GM12878 (cell line): ENCODE results near the gene RNF112. TPM values are rescaled to one million over a fixed set of nuclear protein-coding genes. Genes with fewer than 3 reads are reported as not detected.

ENCODE experiments used
- ATAC-seq: fragments of 200-7000 bp; cut with Tn5 transposase; 3 replicates; pipeline ENCODE4 v1.9.1; 2020; ENCODE audit warnings: mild to moderate bottlenecking, moderate library complexity
- BruUV-seq: library from RNA; stranded (reverse); fragments of 400-500 nt; replicated peaks from 2 replicates; lab custom pipeline; 2021; lab: Mats Ljungman, UMichigan
- CTCF ChIA-PET: fragments of 300-600 bp; sonication (Branson Sonifier 250); formaldehyde crosslinking; extraction: SDS; loops from one replicate; lab custom pipeline; 2021; ENCODE audit warnings: inconsistent platforms; lab: Yijun Ruan, JAX
- POLR2A ChIA-PET: fragments of 350-600 bp; formaldehyde crosslinking; extraction: SDS; loops from one replicate; lab custom pipeline; 2021; ENCODE audit warnings: inconsistent platforms; lab: Charles Lee
- RAD21 ChIA-PET: fragments of 300-600 bp; sonication (Branson Sonifier 250); formaldehyde crosslinking; loops from one replicate; lab custom pipeline; 2023; ENCODE audit warnings: antibody characterized with exemption; ENCODE audit not compliant: unreplicated experiment; lab: Charles Lee
- SMC1A ChIA-PET: fragments of 300-600 bp; sonication (Branson Sonifier 250); formaldehyde crosslinking; loops from one replicate; lab custom pipeline; 2023; ENCODE audit not compliant: unreplicated experiment, uncharacterized antibody; lab: Charles Lee
- DNase-seq: peaks from one replicate; pipeline ENCODE4 v3.0.0-alpha.2; 2011; ENCODE audit warnings: low read depth, low spot score
- FAIRE-seq: peaks from 3 replicates; lab custom pipeline; 2011; peaks lifted over from hg19 to GRCh38; lab: Jason Lieb, UNC
- H2AFZ ChIP-seq: 2 replicates; pipeline ENCODE4 v1.6.0; 2011; ENCODE audit warnings: low read depth, low read length, control low read depth; ENCODE audit not compliant: control insufficient read depth
- H3K27ac ChIP-seq: 2 replicates; pipeline ENCODE4 v1.5.1; 2011; ENCODE audit warnings: control low read depth; ENCODE audit not compliant: control insufficient read depth, insufficient read depth
- H3K27me3 ChIP-seq, 2 experiments: replicated peaks in 1 of 2; 2 replicates each; pipeline versions ENCODE4 v1.6.0 to v1.6.1; 2011; ENCODE audit warnings: low read length in 1 of 2; ENCODE audit not compliant: control insufficient read depth in 2 of 2, insufficient read depth in 2 of 2
- H3K36me3 ChIP-seq, 2 experiments: 2 replicates each; pipeline ENCODE4 v1.5.1; 2011; ENCODE audit warnings: low read length in 1 of 2; ENCODE audit not compliant: control insufficient read depth in 2 of 2, insufficient read depth in 2 of 2
- H3K4me1 ChIP-seq: 2 replicates; pipeline ENCODE4 v1.6.1; 2011; ENCODE audit warnings: mild to moderate bottlenecking, low read length, moderate library complexity, mixed read lengths; ENCODE audit not compliant: control insufficient read depth, insufficient read depth
- H3K4me2 ChIP-seq: 2 replicates; pipeline ENCODE4 v1.6.0; 2011; ENCODE audit warnings: control low read depth; ENCODE audit not compliant: control insufficient read depth, insufficient read depth
- H3K4me3 ChIP-seq: fragments of 200-600 bp; sonication (generic); 2 replicates; pipeline ENCODE4 v1.5.1; 2016
- H3K79me2 ChIP-seq: 2 replicates; pipeline ENCODE4 v1.6.0; 2011; ENCODE audit warnings: low read length; ENCODE audit not compliant: control insufficient read depth, insufficient read depth
- H3K9ac ChIP-seq: 2 replicates; pipeline ENCODE4 v1.8.0; 2011; ENCODE audit warnings: low read length, control low read depth, mixed read lengths; ENCODE audit not compliant: control insufficient read depth, insufficient read depth
- H3K9me3 ChIP-seq: replicated peaks from 3 replicates; pipeline ENCODE4 v1.5.1; 2011; ENCODE audit warnings: mild to moderate bottlenecking, low read length; ENCODE audit not compliant: control insufficient read depth, insufficient read depth
- H4K20me1 ChIP-seq: 2 replicates; pipeline ENCODE4 v1.6.0; 2011; ENCODE audit not compliant: control insufficient read depth, insufficient read depth
- RAD51 ChIP-seq: fragments of 450-650 bp; IDR thresholded peaks from 2 replicates; pipeline ENCODE4 v1.6.1; 2016; ENCODE audit warnings: moderate library complexity, mild to moderate bottlenecking, inconsistent platforms
- ZSCAN29 ChIP-seq: fragments of 450-650 bp; IDR thresholded peaks from 2 replicates; pipeline ENCODE4 v1.6.1; 2017; ENCODE audit warnings: mild to moderate bottlenecking, moderate library complexity
- WGBS: methylation state at CpG from one replicate; pipeline ENCODE4 v1.1.6; 2016; ENCODE audit warnings: low lambda C conversion rate; ENCODE audit not compliant: insufficient replicate concordance, insufficient coverage; ENCODE audit errors: missing lambda C conversion rate; 5-methylcytosine and 5-hydroxymethylcytosine counted together
- in situ Hi-C: fragments of 300-500 bp; cut with MboI; formaldehyde crosslinking; loops from 9 replicates; pipeline ENCODE4 v1.14.3; 2018; ENCODE audit warnings: mixed read lengths
- intact Hi-C: fragments of 100-400 bp; cut with micrococcal nuclease; formaldehyde crosslinking; loops from one replicate; pipeline ENCODE4 v1.14.2; 2022; ENCODE audit not compliant: unreplicated experiment
- polyA plus RNA-seq, 11 experiments: library from polyadenylated mRNA; depleted of rRNA in 4 of 11; unstranded in 6 of 11; stranded (reverse) in 5 of 11; fragments of >200 nt; fragmentation: Nextera tagmentation in 4 of 11; fragmentation: Illumina TruSeq in 1 of 11; extraction: Ambion mirVana in 4 of 11; extraction: Trizol in 1 of 11; gene quantifications; 1 replicate in 1 of 11; 2 replicates in 10 of 11; pipeline versions ENCODE4 v1.2.1 to v1.2.3, GENCODE V29; 2011 to 2016; ENCODE audit warnings: inconsistent platforms in 2 of 11, missing spikeins in 2 of 11, low read depth in 1 of 11
- small RNA-seq: library from RNA; depleted of rRNA; stranded (forward); fragments of <200 nt; gene quantifications from one replicate; pipeline ENCODE3, GENCODE V24; 2014
- total RNA-seq, 4 experiments: library from RNA; depleted of rRNA in 3 of 4; stranded (reverse); fragments of >200 nt in 3 of 4; fragmentation: Illumina TruSeq in 1 of 4; extraction: Trizol in 1 of 4; gene quantifications; 2 replicates each; pipeline versions ENCODE4 v1.2.1 to v1.2.3, GENCODE V29; 2013 to 2021

The RNF112 gene
- total and polyA plus RNA-seq, 10 of the 15 experiments (the other 5 are each of a cell fraction or from before 2014, with no cell fraction given) = not detected

GRCh38 chr17:19464031-19465026, 53.3 kb downstream of the RNF112 start:
- TF ChIP-seq ZSCAN29 (no peak), RAD51 (peak; percentile 67; the same call in 1 of the 2 replicates)
- Histone ChIP-seq H3K4me3 (no peak overlapping the region), H3K79me2 (no peaks in the 10 kb centered on the region), H3K4me1 (peaks cover 17% of the 10 kb centered on the region), H3K27ac (0 out of 2 replicates have a peak overlapping the region, but pooled peaks have one; percentile 11), H2AFZ (no peak overlapping the region), H3K9me3 (no peaks in the 10 kb centered on the region), H3K4me2 (no peak overlapping the region), H4K20me1 (no peaks in the 10 kb centered on the region), H3K27me3 (no peaks in the 10 kb centered on the region), H3K36me3 (no peaks in the 10 kb centered on the region), H3K9ac (no peak overlapping the region)
- no peak for ATAC-seq
- RAD21 ChIA-PET = no interaction called here
- SMC1A ChIA-PET = no interaction called here
- no peak for DNase-seq
- CTCF ChIA-PET = interaction anchor here (0.7 to 1.6 kb wide), 4 partner anchors 39 to 183 kb away, joined by 3 to 5 read pairs (median 4); partner anchors contain the start of gene B9D1
- POLR2A ChIA-PET = interaction anchor here (0.6 kb wide), 1 partner anchor 196 kb away, joined by 5 read pairs; no protein-coding TSS in a partner anchor
- in situ Hi-C loops = no loop called here
- WGBS = 71% methylated on average over 14 of the region's 14 CpGs
- intact Hi-C loops = loop anchor here (5.0 kb wide), 1 partner anchor 87 kb away; the partner anchor contains the start of gene MAPK7
- FAIRE-seq = no peak
- no TSS peak for BruUV-seq

Small RNA genes lying within 50 kb of the gene (small RNA-seq; reads per million reads assigned to genes)
- gene RF00537 = not detected

Other genes with a start within 250 kb of the RNF112 start
- gene EPN2, start 173.9 kb upstream of the RNF112 start, total RNA-seq (2014; rRNA removed) = 2.1 and 2.7 TPM in 2 replicates
- 1.8 and 3.2 TPM in 2 replicates for gene EPN2, start 173.9 kb upstream of the RNF112 start, total RNA-seq (2014; rRNA removed; fragmentation: Illumina TruSeq; extraction: Trizol)
- 4.8 and 5.0 TPM in 2 replicates for gene EPN2, start 173.9 kb upstream of the RNF112 start, total RNA-seq (2021)
- gene EPN2, start 173.9 kb upstream of the RNF112 start, polyA plus RNA-seq (2011; rRNA removed) = 4.7 and 5.7 TPM in 2 replicates
- 3.3 and 4.8 TPM in 2 replicates for gene EPN2, start 173.9 kb upstream of the RNF112 start, polyA plus RNA-seq (2014; fragmentation: Illumina TruSeq; extraction: Trizol)
- under 1 TPM; 0.26 to 0.62 TPM for gene EPN2, start 173.9 kb upstream of the RNF112 start, polyA plus RNA-seq (2014; fragmentation: Nextera tagmentation; extraction: Ambion mirVana)
- 5.2 and 5.9 TPM in 2 replicates for gene EPN2, start 173.9 kb upstream of the RNF112 start, polyA plus RNA-seq (2014; rRNA removed)
- gene EPN2, start 173.9 kb upstream of the RNF112 start, polyA plus RNA-seq (2016; fragmentation: Nextera tagmentation; extraction: Ambion mirVana) = 1 to 10 TPM; 5.6 to 8.4 TPM
- 8.3 and 9.4 TPM in 2 replicates for gene B9D1, start 48.5 kb upstream of the RNF112 start, total RNA-seq (2014; rRNA removed)
- gene B9D1, start 48.5 kb upstream of the RNF112 start, total RNA-seq (2014; rRNA removed; fragmentation: Illumina TruSeq; extraction: Trizol) = 4.5 and 5.9 TPM in 2 replicates
- 8.1 and 9.5 TPM in 2 replicates for gene B9D1, start 48.5 kb upstream of the RNF112 start, total RNA-seq (2021)
- gene B9D1, start 48.5 kb upstream of the RNF112 start, polyA plus RNA-seq (2011; rRNA removed) = 5.0 and 10.4 TPM in 2 replicates
- 4.9 and 8.7 TPM in 2 replicates for gene B9D1, start 48.5 kb upstream of the RNF112 start, polyA plus RNA-seq (2014; fragmentation: Illumina TruSeq; extraction: Trizol)
- gene B9D1, start 48.5 kb upstream of the RNF112 start, polyA plus RNA-seq (2014; fragmentation: Nextera tagmentation; extraction: Ambion mirVana) = 10 to 100 TPM in 1 of 2 experiments, 1 to 10 TPM in 1; 8.2 to 10.2 TPM
- 11.8 and 14.9 TPM in 2 replicates for gene B9D1, start 48.5 kb upstream of the RNF112 start, polyA plus RNA-seq (2014; rRNA removed)
- gene B9D1, start 48.5 kb upstream of the RNF112 start, polyA plus RNA-seq (2016; fragmentation: Nextera tagmentation; extraction: Ambion mirVana) = 10 to 100 TPM; 16.4 to 18.3 TPM
- 2.1 and 3.7 TPM in 2 replicates for gene MAPK7, start 32.7 kb upstream of the RNF112 start, total RNA-seq (2014; rRNA removed)
- 2.1 and 2.7 TPM in 2 replicates for gene MAPK7, start 32.7 kb upstream of the RNF112 start, total RNA-seq (2014; rRNA removed; fragmentation: Illumina TruSeq; extraction: Trizol)
- gene MAPK7, start 32.7 kb upstream of the RNF112 start, total RNA-seq (2021) = 11.1 and 13.5 TPM in 2 replicates
- 1.6 and 3.2 TPM in 2 replicates for gene MAPK7, start 32.7 kb upstream of the RNF112 start, polyA plus RNA-seq (2011; rRNA removed)
- 5.1 and 7.8 TPM in 2 replicates for gene MAPK7, start 32.7 kb upstream of the RNF112 start, polyA plus RNA-seq (2014; fragmentation: Illumina TruSeq; extraction: Trizol)
- 1 to 10 TPM in 1 of 2 experiments, under 1 TPM in 1; 0.37 to 1.3 TPM for gene MAPK7, start 32.7 kb upstream of the RNF112 start, polyA plus RNA-seq (2014; fragmentation: Nextera tagmentation; extraction: Ambion mirVana)
- gene MAPK7, start 32.7 kb upstream of the RNF112 start, polyA plus RNA-seq (2014; rRNA removed) = 7.6 and 12.0 TPM in 2 replicates
- gene MAPK7, start 32.7 kb upstream of the RNF112 start, polyA plus RNA-seq (2016; fragmentation: Nextera tagmentation; extraction: Ambion mirVana) = 10 to 100 TPM in 1 of 2 experiments, 1 to 10 TPM in 1; 8.2 to 11.1 TPM
- not detected in 2 replicates for gene MFAP4, start 24.0 kb upstream of the RNF112 start, total RNA-seq (2014; rRNA removed)
- gene MFAP4, start 24.0 kb upstream of the RNF112 start, total RNA-seq (2014; rRNA removed; fragmentation: Illumina TruSeq; extraction: Trizol) = not detected in 2 replicates
- 0.13 and 0.28 TPM in 2 replicates for gene MFAP4, start 24.0 kb upstream of the RNF112 start, total RNA-seq (2021)
- not detected in 2 replicates for gene MFAP4, start 24.0 kb upstream of the RNF112 start, polyA plus RNA-seq (2011; rRNA removed)
- not detected in 2 replicates for gene MFAP4, start 24.0 kb upstream of the RNF112 start, polyA plus RNA-seq (2014; fragmentation: Illumina TruSeq; extraction: Trizol)
- gene MFAP4, start 24.0 kb upstream of the RNF112 start, polyA plus RNA-seq (2014; fragmentation: Nextera tagmentation; extraction: Ambion mirVana) = not detected
- not detected in 2 replicates for gene MFAP4, start 24.0 kb upstream of the RNF112 start, polyA plus RNA-seq (2014; rRNA removed)
- gene MFAP4, start 24.0 kb upstream of the RNF112 start, polyA plus RNA-seq (2016; fragmentation: Nextera tagmentation; extraction: Ambion mirVana) = under 1 TPM; 0.08 to 0.09 TPM
- not detected in 2 replicates for gene SLC47A1, start 122.6 kb downstream of the RNF112 start, total RNA-seq (2014; rRNA removed)
- not detected in 2 replicates for gene SLC47A1, start 122.6 kb downstream of the RNF112 start, total RNA-seq (2014; rRNA removed; fragmentation: Illumina TruSeq; extraction: Trizol)
- 0.41 TPM in 1 of 2 replicates, not detected in the other for gene SLC47A1, start 122.6 kb downstream of the RNF112 start, total RNA-seq (2021)
- not detected in 2 replicates for gene SLC47A1, start 122.6 kb downstream of the RNF112 start, polyA plus RNA-seq (2011; rRNA removed)
- gene SLC47A1, start 122.6 kb downstream of the RNF112 start, polyA plus RNA-seq (2014; fragmentation: Illumina TruSeq; extraction: Trizol) = not detected in 2 replicates
- not detected for gene SLC47A1, start 122.6 kb downstream of the RNF112 start, polyA plus RNA-seq (2014; fragmentation: Nextera tagmentation; extraction: Ambion mirVana)
- gene SLC47A1, start 122.6 kb downstream of the RNF112 start, polyA plus RNA-seq (2014; rRNA removed) = not detected in 2 replicates
- gene SLC47A1, start 122.6 kb downstream of the RNF112 start, polyA plus RNA-seq (2016; fragmentation: Nextera tagmentation; extraction: Ambion mirVana) = not detected
- gene ALDH3A2, start 237.5 kb downstream of the RNF112 start, total RNA-seq (2014; rRNA removed) = 27.8 and 31.5 TPM in 2 replicates
- 20.5 and 21.2 TPM in 2 replicates for gene ALDH3A2, start 237.5 kb downstream of the RNF112 start, total RNA-seq (2014; rRNA removed; fragmentation: Illumina TruSeq; extraction: Trizol)
- 25.7 and 27.8 TPM in 2 replicates for gene ALDH3A2, start 237.5 kb downstream of the RNF112 start, total RNA-seq (2021)
- gene ALDH3A2, start 237.5 kb downstream of the RNF112 start, polyA plus RNA-seq (2011; rRNA removed) = 33.3 and 40.3 TPM in 2 replicates
- gene ALDH3A2, start 237.5 kb downstream of the RNF112 start, polyA plus RNA-seq (2014; fragmentation: Illumina TruSeq; extraction: Trizol) = 24.4 and 29.1 TPM in 2 replicates
- gene ALDH3A2, start 237.5 kb downstream of the RNF112 start, polyA plus RNA-seq (2014; fragmentation: Nextera tagmentation; extraction: Ambion mirVana) = 1 to 10 TPM; 5.0 to 7.9 TPM
- gene ALDH3A2, start 237.5 kb downstream of the RNF112 start, polyA plus RNA-seq (2014; rRNA removed) = 17.5 and 23.1 TPM in 2 replicates
- gene ALDH3A2, start 237.5 kb downstream of the RNF112 start, polyA plus RNA-seq (2016; fragmentation: Nextera tagmentation; extraction: Ambion mirVana) = 10 to 100 TPM; 35.0 to 37.0 TPM